Fibroblast of skin of right quadriceps (primary cell): ENCODE data around the gene AGO1.
A peak's percentile ranks its signal among the peaks of the same experiment; 100 is the strongest.
"Not testable (repeated sequence)": the region's sequence is repeated elsewhere in the genome, so short reads cannot be mapped to it uniquely, and the experiment has no call there.

Experiments used
- DNase-seq: peaks from one replicate; pipeline ENCODE4 v3.0.0-alpha.2; 2013

The AGO1 gene

DNA sequence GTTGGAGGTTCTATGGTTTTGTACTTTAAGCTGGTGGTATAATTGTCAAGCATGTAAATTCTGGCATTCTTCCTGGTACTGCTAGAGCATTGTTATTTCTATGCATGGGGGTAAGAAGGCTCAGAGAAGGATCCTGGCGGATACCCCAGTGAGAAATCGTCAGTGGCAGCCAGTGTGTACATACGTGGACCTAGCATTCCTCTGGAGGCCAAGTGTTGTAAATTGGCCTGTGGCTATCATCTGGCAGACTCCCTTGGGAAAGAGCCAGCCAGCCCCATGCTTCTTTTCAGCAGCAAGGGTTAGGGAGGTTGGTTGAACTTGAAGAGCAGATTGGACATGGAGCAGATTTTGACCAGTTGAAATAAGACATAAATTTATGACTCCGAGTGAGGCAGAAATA lies 42.7 kb downstream of the AGO1 start:
- peak; percentile 13 for DNase-seq

DNA sequence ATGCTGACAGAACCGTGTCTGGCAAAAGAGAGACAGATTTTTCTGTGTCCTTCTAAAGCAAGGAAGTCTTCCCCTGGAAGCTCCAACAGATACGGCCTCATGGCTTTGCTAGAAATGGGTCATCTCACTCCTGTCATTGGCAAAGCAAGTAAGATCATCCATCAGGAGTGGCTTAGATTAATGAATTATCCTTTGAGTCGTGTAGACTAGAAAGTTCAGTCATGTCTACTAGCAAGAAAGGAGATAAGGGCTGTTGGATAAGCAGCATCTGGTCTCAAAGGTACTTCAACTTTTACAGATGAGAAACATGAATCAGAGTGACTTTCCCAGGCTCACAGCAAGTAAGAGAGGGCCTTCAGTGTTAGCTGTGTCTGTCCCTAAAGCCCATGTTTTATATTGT lies 44.5 kb downstream of the AGO1 start:
- no peak for DNase-seq

DNA sequence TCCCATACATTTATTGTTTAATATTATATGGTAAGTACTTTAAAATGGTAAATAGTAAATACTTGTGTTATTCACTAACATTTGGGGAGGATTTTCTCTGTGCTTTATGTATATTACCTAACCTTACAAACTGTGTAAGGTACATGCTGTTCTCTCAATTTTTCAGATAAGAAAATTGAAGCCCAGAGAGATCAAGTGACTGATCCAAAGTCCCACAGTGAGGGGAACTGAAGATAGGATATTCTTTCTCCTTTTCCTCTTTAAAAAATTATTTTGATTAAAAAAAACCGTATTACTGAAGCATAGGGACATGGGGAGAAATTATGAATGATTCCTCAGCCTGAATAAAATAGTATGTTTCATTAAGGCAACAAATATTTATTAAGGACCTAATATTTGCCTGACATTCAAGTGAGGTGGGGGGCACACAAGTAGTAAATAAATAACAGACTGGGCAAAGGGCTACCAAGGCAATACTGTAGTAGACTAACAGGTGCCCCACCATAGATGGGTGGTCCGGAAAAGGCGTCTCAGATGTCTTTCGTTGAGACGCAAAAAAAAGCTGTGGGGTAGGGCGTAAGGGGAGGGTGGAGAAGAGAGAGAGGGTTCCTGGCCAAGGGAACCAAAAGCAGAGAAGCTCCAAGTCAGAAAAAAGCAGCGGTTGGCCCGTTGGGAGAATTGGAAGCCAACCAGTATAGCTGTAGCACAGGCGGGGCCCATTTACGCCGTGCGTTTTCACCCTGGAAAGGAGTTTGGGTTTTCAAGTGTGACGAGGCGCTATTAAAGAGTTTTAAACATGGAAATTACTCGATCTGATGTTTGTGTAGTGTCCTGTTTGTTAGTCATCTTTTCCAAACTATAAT lies 47.0 kb downstream of the AGO1 start:
- DNase-seq, result peak; percentile 39

DNA sequence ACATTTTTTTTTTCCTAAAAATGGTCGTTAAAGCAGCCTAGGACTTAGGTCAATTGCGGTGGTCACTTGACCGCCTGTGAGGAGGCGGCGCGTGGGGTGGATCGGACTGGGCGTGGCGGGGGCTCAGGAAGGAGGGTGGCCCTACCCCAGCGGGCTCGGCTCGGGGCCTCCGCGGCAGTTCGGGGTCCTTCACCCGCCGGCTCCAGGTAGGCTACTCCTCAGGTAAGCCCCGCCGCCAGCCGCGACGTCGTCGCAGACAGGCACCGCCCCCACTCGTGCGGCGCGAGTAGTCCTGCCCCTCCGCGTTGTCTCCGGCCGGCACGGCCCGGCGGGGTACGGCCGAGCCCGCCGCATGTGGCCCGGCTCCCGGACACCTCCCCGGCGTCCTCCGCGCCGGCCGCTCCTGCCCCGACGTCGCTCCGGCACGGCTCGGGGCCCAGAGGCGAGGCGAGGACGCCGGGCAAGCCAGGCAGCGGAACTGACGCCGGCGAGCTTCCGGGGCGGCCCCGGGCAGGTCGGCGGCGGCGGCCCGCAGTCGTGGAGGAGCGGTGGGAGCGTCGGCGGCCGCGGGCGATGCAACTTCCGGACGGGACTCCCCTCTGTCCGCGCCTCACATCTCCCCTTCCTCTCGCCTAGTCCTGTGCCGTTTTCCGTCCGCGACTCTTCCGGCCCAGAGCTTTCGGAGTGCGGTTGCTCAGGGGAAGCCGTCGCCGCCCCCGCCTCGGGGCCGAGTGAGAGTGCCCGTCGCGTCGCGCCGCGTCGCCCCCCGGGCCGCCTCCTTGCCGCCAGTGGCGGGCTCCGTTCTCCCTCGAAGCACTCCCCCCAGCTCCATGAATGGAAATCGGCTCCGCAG lies 47.8 kb downstream of the AGO1 start, which contains the start of gene AGO3:
TSS of gene AGO3 (plus strand) at position 513 of the 853 bp plus-strand sequence. CDS start at position 835, 322 bp downstream.
- DNase-seq, result peak; percentile 84

DNA sequence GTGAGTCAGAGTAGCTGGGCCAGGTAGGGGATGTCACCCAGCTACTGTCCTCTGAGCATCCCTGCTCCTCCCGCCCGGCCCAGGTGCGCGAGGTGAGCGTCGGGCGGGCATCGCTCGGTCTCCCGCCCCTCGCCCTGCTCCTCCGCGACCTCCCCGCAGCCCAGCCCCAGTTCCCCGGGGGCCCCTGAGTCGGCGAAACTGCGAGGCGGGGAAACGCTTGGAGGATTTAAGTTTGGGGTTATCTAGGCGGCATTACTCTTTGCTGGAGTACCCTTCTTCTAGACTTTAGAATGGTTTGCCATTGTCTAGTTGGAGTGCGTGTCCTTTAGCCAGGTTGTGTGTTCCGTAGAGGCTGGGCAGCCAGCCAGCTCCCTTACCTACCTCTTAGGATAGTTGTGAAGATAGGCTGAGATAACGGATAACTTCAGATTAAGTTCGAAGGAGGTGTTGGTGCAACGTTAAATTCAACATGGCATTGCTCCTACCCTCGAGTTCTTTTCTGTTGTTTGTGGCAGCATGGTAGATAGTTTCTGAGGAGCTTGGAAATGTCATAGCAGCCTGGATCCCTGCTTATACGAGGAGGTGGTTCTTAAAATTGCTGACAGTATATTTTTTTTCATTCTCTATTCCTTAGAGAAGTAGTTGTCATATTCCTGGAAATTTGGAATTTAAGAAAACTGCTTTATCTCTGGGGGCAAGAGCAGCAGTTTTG lies 48.6 kb downstream of the AGO1 start:
- no peak for DNase-seq

DNA sequence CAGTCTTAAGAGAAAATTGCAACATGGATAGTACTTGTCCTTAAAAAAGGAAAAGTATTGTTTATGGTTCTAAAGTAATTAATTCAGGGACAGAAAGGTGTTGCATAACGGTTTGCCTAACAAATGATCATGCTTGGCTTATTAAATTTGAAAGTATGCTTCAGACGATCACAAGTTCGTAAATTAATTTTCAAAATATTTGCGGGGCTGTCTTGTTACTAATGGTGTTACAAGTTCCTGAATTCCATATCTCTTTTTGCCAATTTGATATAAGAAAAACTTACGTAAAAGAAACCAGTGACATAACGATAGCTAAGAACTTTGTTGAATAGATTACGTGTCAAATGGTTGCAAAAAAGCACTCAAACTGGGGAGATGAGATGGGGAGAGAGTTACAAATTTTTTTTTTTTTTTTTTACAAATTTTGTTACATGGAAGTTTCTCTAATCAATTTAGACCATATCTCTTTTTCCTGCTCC lies 49.2 kb downstream of the AGO1 start:
- DNase-seq, result no peak

DNA sequence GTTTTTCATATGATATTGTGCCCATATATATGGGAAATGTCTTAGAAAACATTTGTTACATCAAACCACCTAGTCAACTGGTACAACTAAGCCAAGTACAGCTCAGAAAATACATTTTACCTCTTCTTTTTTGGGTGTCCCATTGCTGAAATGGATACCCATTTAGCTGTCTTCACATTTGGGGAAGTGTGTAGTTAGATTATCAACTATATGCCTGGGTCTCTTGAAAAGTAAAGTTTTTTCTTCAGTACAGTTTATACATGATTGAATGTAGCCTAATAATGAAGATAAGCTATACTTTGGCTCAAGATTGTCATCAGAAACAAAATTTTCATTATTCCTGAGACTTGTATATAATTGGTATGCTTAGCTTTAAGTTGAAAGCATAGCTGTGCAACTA lies 49.9 kb downstream of the AGO1 start:
- DNase-seq, result no peak

DNA sequence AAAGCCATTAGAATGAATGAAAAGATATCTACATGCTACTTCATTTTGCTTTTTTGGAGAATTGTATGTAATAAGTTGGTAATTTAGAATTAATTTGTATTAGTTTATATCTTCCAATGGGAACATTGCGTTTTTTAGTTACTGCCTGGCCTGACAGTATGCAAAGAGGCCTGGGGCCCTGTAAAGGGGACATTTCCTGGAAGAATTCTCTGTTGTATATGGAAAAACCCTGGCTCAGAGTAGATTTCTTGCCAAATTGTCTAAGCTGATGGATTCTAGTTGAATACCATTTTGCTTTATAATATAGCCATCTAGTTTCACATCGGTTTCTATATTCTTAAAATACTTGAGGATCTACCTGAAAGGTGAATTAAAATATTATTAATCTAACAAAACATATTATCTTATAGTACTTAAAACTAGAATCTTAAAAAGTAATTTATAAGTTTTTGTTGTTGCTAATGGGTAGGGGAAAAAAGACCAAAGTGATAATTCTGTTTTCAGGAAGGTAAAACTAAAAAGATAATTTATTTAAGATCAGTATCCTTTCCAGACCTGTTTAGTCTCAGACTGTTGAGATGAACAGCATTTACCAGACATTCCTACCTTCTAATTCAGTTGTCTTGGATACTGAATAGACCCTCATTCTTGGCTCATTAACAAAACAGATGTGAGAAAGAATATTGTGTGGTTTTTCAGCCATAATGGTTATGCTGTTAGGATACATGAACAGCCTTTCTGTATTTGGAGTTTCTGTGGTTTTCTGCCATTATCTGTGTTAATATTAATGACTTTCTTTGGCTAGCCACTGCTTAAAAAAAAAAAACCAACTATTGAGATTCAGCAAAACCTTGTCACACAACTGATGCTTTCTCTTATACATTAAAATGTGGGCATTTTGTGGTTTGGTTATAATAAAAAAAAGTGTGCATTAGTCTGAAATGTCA lies 52.7 kb downstream of the AGO1 start:
- peak; percentile 38 for DNase-seq

DNA sequence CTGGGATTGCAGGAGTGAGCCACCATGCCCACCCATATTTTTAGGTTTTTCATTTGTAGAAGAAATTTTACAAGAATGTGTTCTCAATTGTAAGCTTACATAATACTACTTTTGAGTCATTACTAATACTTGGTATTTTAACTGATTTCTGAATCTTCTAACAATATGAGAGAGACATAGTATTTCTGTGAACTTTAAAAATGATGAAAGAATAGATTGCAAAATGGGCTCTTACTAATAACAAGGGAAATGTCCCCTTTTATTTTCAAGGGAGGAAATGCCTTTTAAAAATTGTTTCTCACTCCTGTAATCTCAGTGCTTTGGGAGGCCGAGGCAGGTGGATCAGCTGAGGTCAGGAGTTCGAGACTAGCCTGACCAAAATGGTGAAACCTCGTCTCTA lies 53.8 kb downstream of the AGO1 start:
- no peak for DNase-seq

DNA sequence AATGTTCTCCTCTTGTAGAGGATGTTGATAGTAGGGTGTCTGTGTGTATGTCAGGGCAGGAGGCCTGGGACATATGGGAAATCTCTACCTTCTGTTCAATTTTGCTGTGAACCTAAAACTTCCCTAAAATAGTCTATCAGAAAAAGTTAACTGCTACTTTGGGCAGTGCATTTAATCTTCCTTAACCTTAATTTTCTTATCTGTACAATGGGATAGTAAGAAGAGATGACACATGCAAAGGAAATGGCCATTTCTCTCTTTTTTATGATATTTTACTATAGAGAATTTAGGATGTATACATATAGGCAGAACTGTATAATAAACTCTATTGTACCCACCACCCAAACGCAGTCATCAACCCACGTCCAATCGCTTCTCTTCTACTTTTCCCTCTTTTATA lies 56.5 kb downstream of the AGO1 start:
- no peak for DNase-seq

DNA sequence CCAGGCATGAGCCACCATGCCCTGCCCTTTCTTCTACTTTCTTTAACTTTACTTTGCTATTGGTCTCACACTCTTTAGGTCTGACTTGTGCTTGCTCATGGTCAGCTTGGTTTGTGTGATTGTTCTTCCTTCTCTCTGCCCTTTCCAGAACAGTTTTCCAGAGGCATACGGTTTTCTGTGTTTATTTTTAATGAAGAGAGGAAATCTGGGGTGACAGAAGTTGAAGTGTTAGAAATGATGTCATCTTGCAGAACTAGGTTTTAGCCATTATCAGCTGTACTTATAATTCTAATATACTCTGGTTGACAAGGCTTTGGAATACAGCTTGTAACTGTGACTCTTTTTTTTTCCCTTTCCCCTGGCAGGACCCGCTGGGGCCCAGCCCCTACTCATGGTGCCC lies 62.3 kb downstream of the AGO1 start:
- no peak for DNase-seq

DNA sequence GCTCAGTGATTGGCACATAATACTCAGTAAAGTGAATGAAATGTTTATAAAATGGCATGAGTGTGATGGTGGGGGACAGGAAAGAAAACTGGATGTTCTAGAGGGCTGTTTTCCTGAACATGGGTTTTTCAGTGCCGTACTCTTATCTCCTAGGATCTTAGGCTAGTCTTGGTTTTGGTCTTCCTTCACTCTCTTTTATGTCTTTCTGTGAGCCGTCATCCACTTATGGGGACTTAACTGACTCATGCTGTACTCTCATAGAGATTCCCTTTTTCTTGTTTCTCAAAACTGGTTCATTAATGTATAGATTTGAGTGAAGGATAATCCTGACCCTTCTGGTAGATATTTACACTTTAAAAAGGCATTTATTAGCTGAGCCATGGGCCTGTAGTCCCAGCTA lies 64.5 kb downstream of the AGO1 start:
- no peak for DNase-seq

DNA sequence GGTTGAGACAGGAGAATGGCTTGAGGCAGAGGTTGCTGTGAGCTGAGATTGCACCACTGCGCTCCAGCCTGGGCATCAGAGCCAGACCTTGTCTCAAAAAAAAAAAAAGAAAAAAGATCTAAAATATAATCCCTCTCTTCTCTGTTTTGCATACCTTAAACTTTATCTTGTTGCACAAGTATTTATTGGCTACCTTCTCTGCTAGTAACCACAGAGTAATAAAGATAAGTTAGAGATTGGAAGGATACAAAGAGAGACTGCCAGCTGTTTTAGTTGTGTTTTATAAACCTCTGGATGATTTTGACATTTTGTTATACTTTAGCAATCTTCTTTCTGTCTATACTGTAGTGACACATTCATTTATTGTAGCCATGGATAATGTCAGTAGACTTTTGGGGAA lies 75.5 kb downstream of the AGO1 start:
- DNase-seq, result no peak

DNA sequence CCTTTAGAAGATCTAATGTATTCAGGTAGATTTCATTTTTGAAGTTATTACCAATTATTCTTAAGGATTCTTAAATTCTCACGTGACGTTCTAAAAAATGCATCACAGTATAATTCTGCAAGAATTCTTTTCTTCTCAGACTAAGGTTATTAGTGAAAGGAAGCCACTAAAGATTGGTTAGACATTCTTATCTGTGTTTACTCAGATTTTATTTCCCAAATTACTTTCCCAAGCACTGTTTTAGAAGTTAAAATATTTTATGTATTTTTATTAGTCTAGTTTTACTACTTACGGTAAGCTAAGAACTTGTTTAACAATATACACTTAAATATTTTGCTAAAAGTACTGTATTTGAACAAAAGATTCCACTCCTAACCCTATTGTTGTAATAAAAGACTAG lies 76.3 kb downstream of the AGO1 start:
- DNase-seq, result no peak

DNA sequence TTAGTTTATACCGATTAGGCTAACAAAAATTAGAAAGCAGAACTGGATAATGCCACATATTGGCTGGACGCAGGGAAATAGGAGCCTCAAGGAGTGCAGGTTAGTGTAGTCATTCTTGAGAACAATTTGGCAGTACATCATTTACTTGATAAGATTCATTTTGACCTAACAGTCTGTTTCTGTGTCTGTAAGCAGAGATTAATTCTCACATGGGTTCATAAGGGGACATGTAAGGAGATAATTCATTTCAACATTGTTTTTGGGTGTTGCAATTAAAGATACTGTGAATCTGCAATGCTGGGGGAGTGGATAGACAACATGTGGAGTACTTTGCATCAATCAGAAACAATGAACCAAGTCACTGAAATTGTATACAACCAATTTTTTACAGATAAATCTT lies 79.9 kb downstream of the AGO1 start:
- DNase-seq, result no peak

DNA sequence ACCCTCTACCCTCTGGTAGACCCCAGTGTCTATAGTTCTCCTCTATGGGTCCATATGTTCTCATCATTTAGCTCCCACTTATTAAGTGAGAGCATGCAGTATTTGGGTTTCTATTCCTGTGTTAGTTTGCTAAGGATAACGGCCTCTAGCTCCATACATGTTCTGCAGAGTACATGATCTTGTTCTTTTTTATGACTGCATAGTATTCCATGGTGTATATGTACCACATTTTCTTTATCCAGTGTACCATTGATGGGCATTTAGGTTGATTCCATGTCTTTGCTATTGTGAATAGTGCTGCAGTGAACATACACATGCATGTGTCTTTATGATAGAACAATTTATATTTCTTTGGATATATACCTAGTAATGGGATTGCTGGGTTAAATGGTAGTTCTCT lies 81.3 kb downstream of the AGO1 start:
- not testable (repeated sequence) for DNase-seq

DNA sequence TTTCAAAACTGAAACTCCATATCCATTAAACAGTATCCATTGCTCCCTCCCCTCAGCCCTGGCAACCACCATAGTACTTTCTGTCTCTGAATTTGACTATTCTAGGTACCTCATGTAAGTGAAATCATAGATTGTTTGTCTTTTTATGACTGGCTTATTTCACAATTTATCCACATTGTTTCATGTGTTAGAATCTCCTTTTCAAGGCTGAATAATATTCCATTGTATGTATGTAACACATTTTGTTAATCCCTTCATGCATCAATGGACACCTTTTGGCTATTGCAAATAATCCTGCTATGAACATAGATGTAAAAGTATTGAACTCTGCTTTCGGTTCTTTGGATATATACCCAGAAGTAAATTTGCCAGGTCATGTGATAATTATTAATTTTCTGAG lies 85.4 kb downstream of the AGO1 start:
- DNase-seq, result no peak

DNA sequence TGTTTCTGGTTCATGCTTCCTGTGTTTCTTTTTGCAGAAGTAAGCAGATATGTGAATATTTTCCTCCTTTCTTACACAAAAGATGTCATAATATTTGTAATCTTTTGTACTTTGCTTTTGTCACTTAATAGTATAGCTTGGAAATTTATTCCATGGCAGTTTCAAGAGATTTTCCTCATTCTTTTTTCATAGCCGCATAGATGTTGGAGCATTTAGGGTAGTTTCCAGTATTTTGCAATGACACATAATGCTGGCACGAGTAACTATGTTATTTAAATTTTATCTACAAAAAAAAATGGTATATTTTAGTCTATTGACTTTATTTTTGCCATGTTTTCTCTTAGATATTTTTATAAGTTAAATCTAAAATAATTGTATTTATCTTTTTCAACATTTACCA lies 88.6 kb downstream of the AGO1 start:
- DNase-seq, result no peak

DNA sequence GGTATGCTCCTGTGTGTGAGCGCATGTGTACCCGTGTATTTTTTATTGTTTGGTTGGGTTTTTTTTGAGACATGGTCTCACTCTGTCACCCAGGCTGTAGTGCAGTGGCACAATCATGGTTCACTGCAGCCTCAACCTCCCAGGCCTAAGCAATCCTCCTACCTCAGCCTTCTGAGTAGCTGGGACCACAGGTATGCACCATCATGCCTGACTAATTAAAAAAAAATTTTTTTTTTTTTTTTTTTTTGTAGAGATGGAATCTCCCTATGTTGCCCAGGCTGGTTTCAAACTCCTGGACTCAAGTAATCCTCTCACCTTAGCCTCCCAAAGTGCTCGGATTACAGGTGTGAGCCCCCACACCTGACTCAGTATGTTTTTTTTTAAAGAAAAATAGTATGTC lies 89.6 kb downstream of the AGO1 start:
- DNase-seq, result not testable (repeated sequence)

DNA sequence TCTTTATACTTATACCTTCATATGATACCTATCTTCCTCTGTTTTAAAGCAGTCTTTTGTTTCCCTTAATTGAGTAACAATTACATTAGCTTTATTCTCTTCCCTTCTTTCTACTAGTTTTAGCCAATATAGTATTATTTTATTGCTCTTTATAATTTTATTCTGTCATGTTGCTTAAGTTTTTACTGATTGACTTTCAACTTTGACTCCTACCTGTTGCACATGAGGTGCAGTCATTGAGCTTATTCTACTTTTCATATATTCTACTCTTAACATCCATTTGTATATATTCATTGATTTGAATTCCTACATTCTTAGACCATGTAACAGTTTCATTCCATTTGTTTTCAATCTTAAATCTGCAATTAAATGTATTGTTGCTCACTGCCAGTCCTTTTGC lies 97.1 kb downstream of the AGO1 start:
- no peak for DNase-seq
